K562 (cell line): ENCODE measurements around the gene MYH6. TPM values are rescaled to one million over a fixed set of nuclear protein-coding genes. Genes with fewer than 3 reads are reported as not detected.

ENCODE experiments used
- POLR3G ChIP-seq: IDR thresholded peaks from 2 replicates; pipeline ENCODE4 v1.6.1; 2011; ENCODE audit not compliant: insufficient read length, insufficient replicate concordance; ENCODE audit errors: extremely low read depth
- polyA plus RNA-seq, 8 experiments: library from polyadenylated mRNA; depleted of rRNA in 4 of 8; stranded (reverse) in 5 of 8; unstranded in 3 of 8; fragments of >200 nt; fragmentation: Nextera tagmentation in 2 of 8; fragmentation: Illumina TruSeq in 1 of 8; extraction: Ambion mirVana in 2 of 8; extraction: Trizol in 1 of 8; gene quantifications; 2 replicates each; pipeline versions ENCODE4 v1.2.1 to v1.2.3, GENCODE V29; 2011 to 2014; ENCODE audit warnings: inconsistent platforms in 1 of 8, missing spikeins in 1 of 8
- total RNA-seq, 7 experiments: library from RNA; depleted of rRNA in 6 of 7; stranded (reverse); fragments of >200 nt in 6 of 7; fragmentation: Illumina TruSeq in 2 of 7; extraction: Trizol in 2 of 7; gene quantifications; 2 replicates each; pipeline versions ENCODE4 v1.2.1 to v1.2.3, GENCODE V29; 2011 to 2021; ENCODE audit warnings: low replicate concordance in 1 of 7
- TF ChIP-seq, protein P1 (sequence below): fragments of 200-400 bp; formaldehyde crosslinking; IDR thresholded peaks from 2 replicates; pipeline ENCODE4 v1.6.1; 2017; ENCODE audit warnings: mild to moderate bottlenecking, low read depth, low read length, moderate library complexity
- TF ChIP-seq, protein P2 (sequence below): IDR thresholded peaks from 2 replicates; pipeline ENCODE4 v1.6.1; 2012; ENCODE audit warnings: low read depth, low read length, improper control_type of control experiment, borderline replicate concordance

Gene MYH6
- total and polyA plus RNA-seq, 9 of the 15 experiments (the other 6 are each of a cell fraction or from before 2014, with no cell fraction given) = not detected

DNA sequence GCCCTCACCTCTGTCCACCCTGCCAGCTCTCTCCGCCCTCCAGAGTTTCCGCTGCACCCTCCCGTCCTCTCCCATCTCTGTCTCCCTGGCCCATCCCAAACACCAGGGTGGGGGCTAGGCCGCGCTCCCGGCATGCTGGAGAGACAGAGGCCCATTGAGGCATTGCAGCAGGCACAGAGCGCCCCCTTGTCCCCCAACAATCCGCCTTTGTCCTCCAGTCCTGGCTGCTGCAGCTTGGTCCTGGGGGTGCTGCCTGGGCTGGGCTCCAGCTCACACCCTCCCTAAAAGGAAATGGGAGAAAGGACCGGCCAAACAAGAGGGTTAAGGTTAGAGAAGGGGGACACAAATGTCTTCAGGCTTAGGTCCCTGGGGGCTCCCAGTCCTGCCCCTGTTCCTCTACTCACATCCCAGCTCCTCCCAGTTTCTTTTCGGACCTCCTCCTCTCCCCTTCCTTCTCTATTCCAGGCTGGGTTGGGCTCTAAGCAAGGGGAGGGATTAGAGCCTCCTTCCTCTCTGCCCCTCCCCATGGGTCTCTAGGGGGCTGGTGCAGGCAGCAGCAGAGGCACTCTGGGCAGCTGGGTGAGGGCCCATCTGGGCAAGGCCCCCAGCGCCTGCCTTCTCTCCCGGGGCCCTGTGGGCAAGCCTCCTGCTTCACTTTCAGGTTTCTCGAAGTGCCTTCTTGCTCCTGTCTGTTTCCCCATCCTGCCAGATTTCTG lies 31.4 kb downstream of the MYH6 start, which contains the start of gene CMTM5 (continued):
- TF ChIP-seq, protein P1, sequence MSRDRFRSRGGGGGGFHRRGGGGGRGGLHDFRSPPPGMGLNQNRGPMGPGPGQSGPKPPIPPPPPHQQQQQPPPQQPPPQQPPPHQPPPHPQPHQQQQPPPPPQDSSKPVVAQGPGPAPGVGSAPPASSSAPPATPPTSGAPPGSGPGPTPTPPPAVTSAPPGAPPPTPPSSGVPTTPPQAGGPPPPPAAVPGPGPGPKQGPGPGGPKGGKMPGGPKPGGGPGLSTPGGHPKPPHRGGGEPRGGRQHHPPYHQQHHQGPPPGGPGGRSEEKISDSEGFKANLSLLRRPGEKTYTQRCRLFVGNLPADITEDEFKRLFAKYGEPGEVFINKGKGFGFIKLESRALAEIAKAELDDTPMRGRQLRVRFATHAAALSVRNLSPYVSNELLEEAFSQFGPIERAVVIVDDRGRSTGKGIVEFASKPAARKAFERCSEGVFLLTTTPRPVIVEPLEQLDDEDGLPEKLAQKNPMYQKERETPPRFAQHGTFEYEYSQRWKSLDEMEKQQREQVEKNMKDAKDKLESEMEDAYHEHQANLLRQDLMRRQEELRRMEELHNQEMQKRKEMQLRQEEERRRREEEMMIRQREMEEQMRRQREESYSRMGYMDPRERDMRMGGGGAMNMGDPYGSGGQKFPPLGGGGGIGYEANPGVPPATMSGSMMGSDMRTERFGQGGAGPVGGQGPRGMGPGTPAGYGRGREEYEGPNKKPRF = no peak
- no peak for TF ChIP-seq POLR3G
- TF ChIP-seq, protein P2, sequence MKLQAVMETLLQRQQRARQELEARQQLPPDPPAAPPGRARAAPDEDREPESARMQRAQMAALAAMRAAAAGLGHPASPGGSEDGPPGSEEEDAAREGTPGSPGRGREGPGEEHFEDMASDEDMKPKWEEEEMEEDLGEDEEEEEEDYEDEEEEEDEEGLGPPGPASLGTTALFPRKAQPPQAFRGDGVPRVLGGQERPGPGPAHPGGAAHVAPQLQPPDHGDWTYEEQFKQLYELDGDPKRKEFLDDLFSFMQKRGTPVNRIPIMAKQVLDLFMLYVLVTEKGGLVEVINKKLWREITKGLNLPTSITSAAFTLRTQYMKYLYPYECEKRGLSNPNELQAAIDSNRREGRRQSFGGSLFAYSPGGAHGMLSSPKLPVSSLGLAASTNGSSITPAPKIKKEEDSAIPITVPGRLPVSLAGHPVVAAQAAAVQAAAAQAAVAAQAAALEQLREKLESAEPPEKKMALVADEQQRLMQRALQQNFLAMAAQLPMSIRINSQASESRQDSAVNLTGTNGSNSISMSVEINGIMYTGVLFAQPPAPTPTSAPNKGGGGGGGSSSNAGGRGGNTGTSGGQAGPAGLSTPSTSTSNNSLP = no peak
